Measurements from ENCODE around the gene TYSND1. TPM values are rescaled to one million over a fixed set of nuclear protein-coding genes. Genes with fewer than 3 reads are reported as not detected.

TYSND1 gene, protein sequence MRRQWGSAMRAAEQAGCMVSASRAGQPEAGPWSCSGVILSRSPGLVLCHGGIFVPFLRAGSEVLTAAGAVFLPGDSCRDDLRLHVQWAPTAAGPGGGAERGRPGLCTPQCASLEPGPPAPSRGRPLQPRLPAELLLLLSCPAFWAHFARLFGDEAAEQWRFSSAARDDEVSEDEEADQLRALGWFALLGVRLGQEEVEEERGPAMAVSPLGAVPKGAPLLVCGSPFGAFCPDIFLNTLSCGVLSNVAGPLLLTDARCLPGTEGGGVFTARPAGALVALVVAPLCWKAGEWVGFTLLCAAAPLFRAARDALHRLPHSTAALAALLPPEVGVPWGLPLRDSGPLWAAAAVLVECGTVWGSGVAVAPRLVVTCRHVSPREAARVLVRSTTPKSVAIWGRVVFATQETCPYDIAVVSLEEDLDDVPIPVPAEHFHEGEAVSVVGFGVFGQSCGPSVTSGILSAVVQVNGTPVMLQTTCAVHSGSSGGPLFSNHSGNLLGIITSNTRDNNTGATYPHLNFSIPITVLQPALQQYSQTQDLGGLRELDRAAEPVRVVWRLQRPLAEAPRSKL
- polyA plus RNA-seq (2013, experiment 1 of 2) = 9.2 TPM
- 8.7 TPM for polyA plus RNA-seq (2013, experiment 2 of 2)

DNA sequence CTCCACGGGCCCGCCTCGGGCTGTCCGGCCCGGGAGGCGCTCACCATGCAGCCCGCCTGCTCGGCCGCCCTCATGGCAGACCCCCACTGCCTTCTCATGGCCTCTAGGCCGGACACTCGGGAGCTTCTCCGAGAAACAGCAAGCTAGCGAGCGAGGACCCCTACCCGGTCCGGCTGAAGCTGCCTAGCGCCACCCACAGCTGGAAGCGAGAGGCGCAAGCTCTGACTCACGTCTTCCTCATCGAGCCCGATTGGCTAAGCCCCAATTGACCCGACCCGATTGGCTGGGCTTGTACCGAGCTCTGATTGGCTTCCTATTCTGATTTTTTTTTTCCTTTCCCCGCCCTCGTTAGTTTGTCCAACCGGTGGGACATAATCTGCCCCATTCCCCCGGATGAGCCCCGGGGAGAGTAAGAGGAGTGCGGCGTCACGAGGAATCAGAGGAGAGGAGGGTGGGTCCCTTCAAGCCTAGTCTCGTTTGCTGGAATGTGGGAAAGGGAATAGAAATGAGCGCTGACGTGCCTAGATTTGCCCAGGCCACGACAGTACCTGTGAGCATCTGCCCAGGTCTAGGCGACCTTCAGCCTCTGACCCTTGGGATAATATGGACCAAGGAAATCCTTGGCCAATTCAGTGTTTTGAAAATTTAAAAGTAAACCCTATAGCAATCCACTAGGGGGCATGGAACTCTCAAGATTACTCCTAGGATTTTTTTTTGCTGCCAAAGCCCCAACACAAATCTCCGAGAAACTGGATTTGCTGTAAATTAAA lies at the start of gene TYSND1:
TYSND1 (minus strand) TSS at position 212 of the 770 bp plus-strand sequence; CDS start at position 98, 114 bp downstream.
- peaks cover 0 to 1% of the 10 kb centered on the region in 2 donors for H3K9me3 ChIP-seq (replicated peaks in 1 of 2; ENCODE audit: control insufficient read depth in 2 of 2, insufficient read depth in 1 of 2, low read depth in 1 of 2, low read length in 2 of 2)
- H3K23ac ChIP-seq (ENCODE audit: low read depth, low read length, poor library complexity) = peak within 1 kb of the TSS; percentile 66
- peak within 1 kb of the TSS; percentile 88 for H2BK120ac ChIP-seq (ENCODE audit: low read depth, low read length)
- H2BK12ac ChIP-seq (ENCODE audit: low read length) = peak within 1 kb of the TSS; percentile 66
- peak within 1 kb of the TSS; percentile 90 for H2BK15ac ChIP-seq (ENCODE audit: low read length)
- peaks cover 15 to 36% of the 10 kb centered on the region in 2 donors for H3K36me3 ChIP-seq (replicated peaks in 1 of 2; ENCODE audit: control insufficient read depth in 2 of 2, insufficient read depth in 2 of 2, low read length in 2 of 2)
- H3K4me1 ChIP-seq (ENCODE audit: control insufficient read depth in 2 of 2, insufficient read depth in 1 of 2, low read depth in 1 of 2, low read length in 2 of 2) = peaks cover 5 to 8% of the 10 kb centered on the region in 2 donors
- peak within 1 kb of the TSS; percentile 69 for H3K4ac ChIP-seq (ENCODE audit: low read length)
- H3K4me2 ChIP-seq (ENCODE audit: insufficient read depth, low read length, poor library complexity, severe bottlenecking) = peak within 1 kb of the TSS; percentile 93
- peak; percentile 97 for DNase-seq (ENCODE audit: low spot score)
- H3K9ac ChIP-seq (ENCODE audit: low read depth, low read length, poor library complexity) = peak within 1 kb of the TSS; percentile 97
- H4K91ac ChIP-seq (ENCODE audit: low read depth, low read length, poor library complexity) = no peak within 1 kb of the TSS
- H3K4me3 ChIP-seq (ENCODE audit: low read length in 2 of 2) = peak within 1 kb of the TSS; percentile 83 to 85
- no peaks in the 10 kb centered on the region for H3K79me1 ChIP-seq (ENCODE audit: low read depth, low read length)
- H3K27me3 ChIP-seq (ENCODE audit: control insufficient read depth in 3 of 3, insufficient read depth in 3 of 3, low read depth in 1 of 3, low read length in 3 of 3) = no peaks in the 10 kb centered on the region
- H2BK5ac ChIP-seq (ENCODE audit: low read length) = peak within 1 kb of the TSS; percentile 94
- H2AK5ac ChIP-seq (ENCODE audit: low read depth, low read length) = peak within 1 kb of the TSS; percentile 78
- peak within 1 kb of the TSS; percentile 86 for H3K27ac ChIP-seq (replicated peaks; ENCODE audit: low read length)
- peak within 1 kb of the TSS; percentile 92 for H2AFZ ChIP-seq (ENCODE audit: low read length)
- peak within 1 kb of the TSS; percentile 98 for H3K18ac ChIP-seq (ENCODE audit: low read length)
- peak within 1 kb of the TSS; percentile 92 for H4K8ac ChIP-seq (ENCODE audit: low read depth, low read length)
- H3K14ac ChIP-seq (ENCODE audit: low read length) = peak within 1 kb of the TSS; percentile 98
- no CpG with 5 or more reads among the region's 39 CpGs for WGBS, 2 donors (ENCODE audit: extremely low coverage in 2 of 2, insufficient read length in 2 of 2, insufficient replicate concordance in 1 of 2)

DNA sequence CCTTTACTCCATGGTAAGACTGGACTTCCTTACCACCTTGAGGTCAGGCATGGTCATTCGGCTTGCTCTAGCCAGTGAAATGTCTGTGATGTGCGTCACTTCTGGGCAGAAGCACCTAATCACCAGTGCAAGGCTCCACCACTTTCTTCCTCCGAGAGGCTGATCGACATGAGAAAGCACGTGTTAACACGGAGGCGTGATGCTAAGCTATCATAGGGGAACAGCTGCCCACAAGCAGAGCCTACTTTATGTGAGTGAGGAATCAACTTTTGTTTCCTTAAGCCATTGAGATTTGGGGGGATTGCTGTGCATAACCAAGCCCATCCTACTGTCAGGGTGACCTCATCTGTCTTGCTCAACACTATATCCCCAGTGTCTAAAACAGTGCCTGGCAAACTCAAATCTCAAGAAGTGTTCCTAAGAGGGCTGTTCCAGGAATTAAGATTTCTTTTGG lies 46.9 kb upstream of the TYSND1 start:
- no peak overlapping the region for H3K18ac ChIP-seq (ENCODE audit: low read length)
- H3K27me3 ChIP-seq (ENCODE audit: control insufficient read depth in 3 of 3, insufficient read depth in 3 of 3, low read depth in 1 of 3, low read length in 3 of 3) = no peaks in the 10 kb centered on the region
- no peak overlapping the region for H3K23ac ChIP-seq (ENCODE audit: low read depth, low read length, poor library complexity)

DNA sequence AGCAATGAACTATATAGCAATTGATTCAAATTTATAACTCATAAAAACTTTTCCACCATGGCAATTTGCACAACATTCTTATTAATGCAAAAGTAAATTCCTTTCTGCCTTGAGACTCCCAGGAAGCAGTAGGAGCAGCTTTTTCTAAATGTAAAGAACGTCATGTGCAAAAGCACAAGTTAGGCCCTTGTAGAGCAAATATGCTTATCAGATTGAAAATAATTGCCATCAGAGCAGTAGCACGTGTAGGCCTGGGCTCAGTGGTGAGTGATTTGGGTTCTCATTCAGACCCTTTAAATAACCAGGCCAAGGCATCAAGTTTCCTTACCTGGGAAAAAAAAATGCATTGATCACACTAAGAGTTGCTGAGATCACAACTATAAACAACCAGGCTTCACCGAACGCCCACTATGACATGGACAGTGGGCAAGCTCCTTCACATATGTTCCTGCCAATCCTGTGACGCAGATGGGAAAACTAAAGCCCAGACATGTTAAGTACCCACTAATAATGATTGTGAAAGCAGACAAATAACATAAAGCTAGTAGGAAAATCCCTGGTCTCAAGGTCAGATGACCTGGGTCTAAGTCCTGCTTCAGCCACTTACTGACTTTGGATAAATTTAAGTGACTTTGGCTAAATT lies 45.9 kb upstream of the TYSND1 start:
- Histone ChIP-seq H3K79me1 (ENCODE audit: low read depth, low read length) (no peaks in the 10 kb centered on the region), H2AK5ac (ENCODE audit: low read depth, low read length) (no peak overlapping the region), H2BK120ac (ENCODE audit: low read depth, low read length) (no peak overlapping the region), H3K23ac (ENCODE audit: low read depth, low read length, poor library complexity) (no peak overlapping the region), H4K91ac (ENCODE audit: low read depth, low read length, poor library complexity) (no peak overlapping the region), H3K9me3 (replicated peaks in 1 of 2; ENCODE audit: control insufficient read depth in 2 of 2, insufficient read depth in 1 of 2, low read depth in 1 of 2, low read length in 2 of 2) (no peaks in the 10 kb centered on the region), H3K4me2 (ENCODE audit: insufficient read depth, low read length, poor library complexity, severe bottlenecking) (no peak overlapping the region), H3K27ac (replicated peaks; ENCODE audit: low read length) (no peak overlapping the region), H2BK12ac (ENCODE audit: low read length) (no peak overlapping the region), H3K4ac (ENCODE audit: low read length) (no peak overlapping the region), H3K4me1 (ENCODE audit: control insufficient read depth in 2 of 2, insufficient read depth in 1 of 2, low read depth in 1 of 2, low read length in 2 of 2) (peaks cover 0 to 2% of the 10 kb centered on the region in 2 donors), H3K18ac (ENCODE audit: low read length) (no peak overlapping the region), H4K8ac (ENCODE audit: low read depth, low read length) (no peak overlapping the region), H2BK15ac (ENCODE audit: low read length) (no peak overlapping the region), H2AFZ (ENCODE audit: low read length) (no peak overlapping the region), H2BK5ac (ENCODE audit: low read length) (no peak overlapping the region), H3K36me3 (replicated peaks in 1 of 2; ENCODE audit: control insufficient read depth in 2 of 2, insufficient read depth in 2 of 2, low read length in 2 of 2) (peaks cover 0 to 2% of the 10 kb centered on the region in 2 donors), H3K4me3 (ENCODE audit: low read length in 2 of 2) (no peak overlapping the region), H3K9ac (ENCODE audit: low read depth, low read length, poor library complexity) (no peak overlapping the region), H3K14ac (ENCODE audit: low read length) (no peak overlapping the region), H3K27me3 (ENCODE audit: control insufficient read depth in 3 of 3, insufficient read depth in 3 of 3, low read depth in 1 of 3, low read length in 3 of 3) (no peaks in the 10 kb centered on the region)
- no CpG with 5 or more reads among the region's 5 CpGs for WGBS, 2 donors (ENCODE audit: extremely low coverage in 2 of 2, insufficient read length in 2 of 2, insufficient replicate concordance in 1 of 2)
- no peak for DNase-seq (ENCODE audit: low spot score)

More for the DNA sequence above, 46.9 kb upstream of the TYSND1 start:
- Histone ChIP-seq H3K4me3 (ENCODE audit: low read length in 2 of 2) (no peak overlapping the region), H3K4ac (ENCODE audit: low read length) (no peak overlapping the region), H3K9me3 (replicated peaks in 1 of 2; ENCODE audit: control insufficient read depth in 2 of 2, insufficient read depth in 1 of 2, low read depth in 1 of 2, low read length in 2 of 2) (peaks cover 0 to 2% of the 10 kb centered on the region in 2 donors), H2BK15ac (ENCODE audit: low read length) (no peak overlapping the region), H3K4me1 (ENCODE audit: control insufficient read depth in 2 of 2, insufficient read depth in 1 of 2, low read depth in 1 of 2, low read length in 2 of 2) (peaks cover 0 to 2% of the 10 kb centered on the region in 2 donors), H3K4me2 (ENCODE audit: insufficient read depth, low read length, poor library complexity, severe bottlenecking) (no peak overlapping the region), H2AFZ (ENCODE audit: low read length) (no peak overlapping the region), H3K36me3 (replicated peaks in 1 of 2; ENCODE audit: control insufficient read depth in 2 of 2, insufficient read depth in 2 of 2, low read length in 2 of 2) (peaks cover 2 to 7% of the 10 kb centered on the region in 2 donors), H2BK120ac (ENCODE audit: low read depth, low read length) (no peak overlapping the region), H4K8ac (ENCODE audit: low read depth, low read length) (no peak overlapping the region), H2BK12ac (ENCODE audit: low read length) (no peak overlapping the region), H4K91ac (ENCODE audit: low read depth, low read length, poor library complexity) (no peak overlapping the region), H3K14ac (ENCODE audit: low read length) (no peak overlapping the region), H3K9ac (ENCODE audit: low read depth, low read length, poor library complexity) (no peak overlapping the region), H2AK5ac (ENCODE audit: low read depth, low read length) (no peak overlapping the region), H3K79me1 (ENCODE audit: low read depth, low read length) (no peaks in the 10 kb centered on the region), H2BK5ac (ENCODE audit: low read length) (no peak overlapping the region), H3K27ac (replicated peaks; ENCODE audit: low read length) (no peak overlapping the region)
- WGBS, 2 donors (ENCODE audit: extremely low coverage in 2 of 2, insufficient read length in 2 of 2, insufficient replicate concordance in 1 of 2) = no CpG with 5 or more reads among the region's 7 CpGs
- no peak for DNase-seq (ENCODE audit: low spot score)

Data from neuronal stem cell (in vitro differentiated cells).